ENCODE results near the gene VEGFB. TPM values are rescaled to one million over a fixed set of nuclear protein-coding genes. Genes with fewer than 3 reads are reported as not detected.
"Not testable (repeated sequence)": the region's sequence is repeated elsewhere in the genome, so short reads cannot be mapped to it uniquely, and the experiment has no call there.

VEGFB gene
- total RNA-seq, 4 donors from 2014 or later, result 92.3 to 144 (median 108) TPM

DNA sequence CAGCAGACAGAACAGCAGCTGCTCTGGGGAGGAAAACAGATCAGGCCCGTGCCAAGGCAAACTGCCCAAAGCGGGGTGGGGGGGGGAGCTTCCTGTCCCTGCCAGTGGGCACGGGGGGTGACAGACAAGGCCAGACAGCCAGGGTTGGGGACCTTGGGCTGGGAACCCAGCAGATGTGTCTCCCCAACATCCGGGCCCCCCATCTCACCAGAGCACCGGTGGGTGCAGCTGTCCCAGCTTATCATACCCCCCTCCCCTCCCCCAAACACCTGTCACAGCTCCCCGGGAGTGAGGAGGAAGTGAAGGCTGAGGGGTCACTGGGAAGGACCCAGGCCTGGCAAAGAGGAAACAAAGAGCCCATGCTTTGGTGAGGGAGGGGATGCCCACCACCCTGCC, 11.0 kb downstream of the VEGFB start:
- 8% methylated on average over 2 of the region's 6 CpGs for WGBS
- TF ChIP-seq, protein P1, sequence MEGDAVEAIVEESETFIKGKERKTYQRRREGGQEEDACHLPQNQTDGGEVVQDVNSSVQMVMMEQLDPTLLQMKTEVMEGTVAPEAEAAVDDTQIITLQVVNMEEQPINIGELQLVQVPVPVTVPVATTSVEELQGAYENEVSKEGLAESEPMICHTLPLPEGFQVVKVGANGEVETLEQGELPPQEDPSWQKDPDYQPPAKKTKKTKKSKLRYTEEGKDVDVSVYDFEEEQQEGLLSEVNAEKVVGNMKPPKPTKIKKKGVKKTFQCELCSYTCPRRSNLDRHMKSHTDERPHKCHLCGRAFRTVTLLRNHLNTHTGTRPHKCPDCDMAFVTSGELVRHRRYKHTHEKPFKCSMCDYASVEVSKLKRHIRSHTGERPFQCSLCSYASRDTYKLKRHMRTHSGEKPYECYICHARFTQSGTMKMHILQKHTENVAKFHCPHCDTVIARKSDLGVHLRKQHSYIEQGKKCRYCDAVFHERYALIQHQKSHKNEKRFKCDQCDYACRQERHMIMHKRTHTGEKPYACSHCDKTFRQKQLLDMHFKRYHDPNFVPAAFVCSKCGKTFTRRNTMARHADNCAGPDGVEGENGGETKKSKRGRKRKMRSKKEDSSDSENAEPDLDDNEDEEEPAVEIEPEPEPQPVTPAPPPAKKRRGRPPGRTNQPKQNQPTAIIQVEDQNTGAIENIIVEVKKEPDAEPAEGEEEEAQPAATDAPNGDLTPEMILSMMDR (IDR thresholded peaks at IDR 0.05), result no peak
- TF ChIP-seq POLR2A (IDR thresholded peaks at IDR 0.05; ENCODE audit: low read depth), result no peak
- intact Hi-C loops (cut with DNase I), result no loop called here
- Histone ChIP-seq H3K27ac (replicated peaks in 1 of 4) (peak overlapping the region; percentile 85 to 88 (median 86)), H3K9me3 (no peaks in the 10 kb centered on the region), H3K36me3 (peaks cover 7 to 17% (median 16%) of the 10 kb centered on the region in 4 donors), H3K4me3 (peak overlapping the region; percentile 65 to 86 (median 72)), H3K4me1 (peaks cover 34 to 70% (median 55%) of the 10 kb centered on the region in 4 donors), H3K27me3 (no peaks in the 10 kb centered on the region)
- no peak for DNase-seq (ENCODE audit: extremely low spot score)

GRCh38 chr11:64245797-64246620, 11.6 kb downstream of the VEGFB start:
- Histone ChIP-seq H3K4me3 (peak overlapping the region; percentile 65 to 86 (median 72)), H3K36me3 (peaks cover 7 to 17% (median 16%) of the 10 kb centered on the region in 4 donors), H3K9me3 (no peaks in the 10 kb centered on the region), H3K4me1 (peaks cover 38 to 73% (median 59%) of the 10 kb centered on the region in 4 donors), H3K27me3 (no peaks in the 10 kb centered on the region), H3K27ac (replicated peaks in 1 of 4) (peak overlapping the region; percentile 85 to 88 (median 86))
- TF ChIP-seq, protein P1 (IDR thresholded peaks at IDR 0.05), result no peak
- TF ChIP-seq POLR2AphosphoS5 (IDR thresholded peaks at IDR 0.05), result peak; percentile 37 to 46
- no peak for DNase-seq (ENCODE audit: extremely low spot score)
- intact Hi-C loops (cut with DNase I), result no loop called here
- 0% methylated on average over 1 of the region's 46 CpGs for WGBS

DNA sequence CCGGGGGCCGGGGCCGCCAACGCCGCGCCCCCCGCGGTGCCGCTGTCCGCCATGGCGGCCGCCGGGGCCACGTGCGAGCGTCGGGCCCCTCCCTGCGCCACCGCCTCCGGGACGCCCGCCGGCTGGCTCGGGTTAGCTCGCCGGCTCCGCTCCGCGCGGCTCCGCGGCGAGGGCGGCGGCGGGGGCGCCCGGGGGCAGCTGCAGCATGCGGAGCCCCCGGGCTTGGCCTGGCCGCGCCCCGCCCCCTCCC, 12.2 kb downstream of the VEGFB start:
- H3K27ac ChIP-seq (replicated peaks in 1 of 4), result peak overlapping the region; percentile 85 to 95 (median 86)
- intact Hi-C loops (cut with DNase I); H3K9me3 ChIP-seq; H3K27me3 ChIP-seq; DNase-seq (ENCODE audit: extremely low spot score): not testable (repeated sequence)
- H3K4me1 ChIP-seq, result peaks cover 39 to 76% (median 61%) of the 10 kb centered on the region in 4 donors
- peaks cover 7 to 17% (median 16%) of the 10 kb centered on the region in 4 donors for H3K36me3 ChIP-seq
- WGBS, result no CpG with 5 or more reads among the region's 43 CpGs
- H3K4me3 ChIP-seq, result peak overlapping the region; percentile 65 to 86 (median 72)

- WGBS, result 4% methylated on average over 10 of the region's 74 CpGs
- no peaks in the 10 kb centered on the region for H3K9me3 ChIP-seq
- H3K27ac ChIP-seq (replicated peaks in 1 of 4), result peak within 1 kb of the TSS; percentile 85 to 95 (median 86)
- no peak for TF ChIP-seq EP300 (IDR thresholded peaks at IDR 0.05)
- peak; percentile 73 to 76 for TF ChIP-seq POLR2AphosphoS5 (IDR thresholded peaks at IDR 0.05)
- TF ChIP-seq, protein P1 (IDR thresholded peaks at IDR 0.05), result peak in 2 of 3 experiments; percentile 18
- peak; percentile 12 for TF ChIP-seq POLR2A (IDR thresholded peaks at IDR 0.05; ENCODE audit: low read depth)
- intact Hi-C loops (cut with DNase I), result no loop called here
- no peak for DNase-seq (ENCODE audit: extremely low spot score)
- H3K36me3 ChIP-seq, result peaks cover 7 to 17% (median 16%) of the 10 kb centered on the region in 4 donors
- H3K27me3 ChIP-seq, result no peaks in the 10 kb centered on the region
- H3K4me3 ChIP-seq, result peak within 1 kb of the TSS; percentile 65 to 86 (median 72)
- H3K4me1 ChIP-seq, result peaks cover 42 to 75% (median 62%) of the 10 kb centered on the region in 4 donors
Observed at GRCh38 chr11:64246871-64247728, 12.7 kb downstream of the VEGFB start, which contains the start of gene PPP1R14B. Gene PPP1R14B, minus strand, starts transcription at chr11:64246943. Its CDS starts 270 bp downstream, at chr11:64246673.
